GM19035 (cell line): ENCODE results near the gene CBX8.
"Not testable (repeated sequence)": the region's sequence is repeated elsewhere in the genome, so short reads cannot be mapped to it uniquely, and the experiment has no call there.

Source experiments
- ATAC-seq: cut with Tn5 transposase; IDR thresholded peaks from one replicate; pipeline ENCODE4 v1.9.1; 2021; ENCODE audit not compliant: unreplicated experiment

CBX8 gene

DNA sequence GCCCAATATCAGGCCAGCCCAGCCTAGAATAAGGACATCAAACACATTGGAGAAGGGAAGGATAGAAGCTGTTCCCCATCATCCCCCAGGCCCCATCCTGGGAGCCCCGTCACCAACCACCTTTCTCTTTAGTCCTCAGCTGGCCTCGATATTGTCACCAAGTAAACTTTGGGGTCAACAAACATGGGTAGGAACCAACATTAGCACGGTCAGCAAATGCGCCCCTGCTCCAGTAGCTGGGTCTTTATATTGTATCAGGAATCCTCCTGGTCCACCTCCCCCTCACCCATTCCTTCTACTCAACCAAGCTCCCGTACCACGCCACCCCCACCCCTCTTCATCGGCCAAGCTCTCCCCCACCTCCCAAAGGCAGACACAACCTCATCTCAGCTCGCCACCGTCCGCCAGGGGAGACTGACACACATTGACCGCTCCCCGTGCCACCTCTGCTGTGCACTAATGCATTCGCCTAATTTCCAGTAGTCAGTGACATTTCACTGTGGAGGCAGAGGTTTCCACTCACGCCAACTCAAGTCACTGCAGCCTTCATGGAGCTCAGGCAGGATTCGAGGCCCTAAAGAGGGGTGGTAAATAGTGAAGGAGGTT lies 39.6 kb downstream of the CBX8 start:
- ATAC-seq: no peak

DNA sequence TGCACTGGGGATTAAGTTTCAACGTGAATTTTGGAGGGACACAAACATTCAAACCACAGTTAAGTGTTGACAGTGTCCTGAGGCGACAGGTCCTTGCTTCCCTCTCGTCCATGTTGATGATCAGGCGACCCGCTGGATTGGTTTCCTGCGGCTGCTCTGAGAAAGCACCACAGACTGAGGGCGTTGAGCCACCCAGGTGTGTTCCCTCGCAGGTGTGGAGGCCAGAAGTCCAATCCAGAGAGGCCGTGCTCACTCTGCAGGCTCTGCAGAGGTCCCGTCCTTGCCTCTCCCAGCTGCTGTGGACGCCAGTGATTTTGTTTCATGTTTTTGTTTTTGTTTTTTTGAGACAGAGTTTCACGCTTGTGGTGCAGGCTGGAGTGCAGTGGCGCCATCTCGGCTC lies 41.3 kb downstream of the CBX8 start:
- no peak for ATAC-seq

DNA sequence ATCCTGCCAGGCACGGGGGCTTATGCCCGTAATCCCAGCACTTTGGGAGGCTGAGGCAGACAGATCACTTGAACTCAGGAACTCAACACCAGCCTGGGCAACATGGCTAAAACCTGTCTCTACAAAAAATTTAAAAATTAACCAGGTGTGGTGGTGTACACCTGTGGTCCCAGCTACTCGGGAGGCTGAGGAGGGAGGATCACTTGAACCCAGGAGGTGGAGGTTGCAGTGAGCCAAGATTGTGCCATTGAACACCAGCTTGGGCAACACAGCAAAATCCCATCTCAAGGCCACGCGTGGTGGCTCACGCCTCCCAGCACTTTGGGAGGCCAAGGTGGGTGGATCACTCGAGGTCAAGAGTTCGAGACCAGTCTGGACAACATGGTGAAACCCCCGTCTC lies 42.0 kb downstream of the CBX8 start:
- ATAC-seq: not testable (repeated sequence)

DNA sequence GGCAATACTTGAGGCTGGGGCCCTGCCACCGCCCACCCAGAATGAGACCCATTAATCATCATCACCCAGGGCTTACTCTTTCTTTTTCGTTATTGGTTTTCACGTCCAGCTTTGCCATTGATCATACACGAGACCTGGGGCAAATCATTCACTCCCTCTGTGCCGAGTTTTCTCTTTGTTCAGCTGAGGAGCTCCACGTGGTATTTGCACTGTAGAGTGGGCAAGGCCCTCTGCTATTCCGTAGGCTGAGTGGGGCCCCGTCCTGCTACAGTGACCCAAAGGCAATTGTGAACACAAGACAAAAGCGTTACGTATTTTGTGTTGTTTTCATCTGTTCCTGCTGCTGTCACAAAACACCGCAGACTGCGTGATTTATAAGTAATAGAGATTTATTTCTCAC lies 42.5 kb downstream of the CBX8 start:
- no peak for ATAC-seq

DNA sequence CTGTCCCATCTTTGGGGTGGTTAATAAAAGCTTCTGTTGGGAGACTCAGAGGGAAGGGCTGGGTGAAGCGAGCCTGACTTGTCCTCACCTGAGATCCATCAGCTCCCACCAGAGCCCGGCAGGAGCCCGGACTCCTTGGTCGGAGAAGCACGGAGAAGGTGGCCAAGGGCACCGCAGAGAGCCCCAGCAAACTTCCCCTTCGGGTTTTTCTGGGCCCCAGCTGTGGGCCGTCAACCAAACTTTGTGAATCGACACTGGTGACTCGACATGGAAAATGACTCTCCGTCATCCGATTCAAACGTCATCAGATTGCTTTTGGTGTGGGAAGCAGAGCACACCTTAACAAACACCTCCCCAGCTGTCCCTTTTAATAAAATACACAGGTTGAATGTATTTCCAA lies 44.7 kb downstream of the CBX8 start:
- ATAC-seq: no peak

DNA sequence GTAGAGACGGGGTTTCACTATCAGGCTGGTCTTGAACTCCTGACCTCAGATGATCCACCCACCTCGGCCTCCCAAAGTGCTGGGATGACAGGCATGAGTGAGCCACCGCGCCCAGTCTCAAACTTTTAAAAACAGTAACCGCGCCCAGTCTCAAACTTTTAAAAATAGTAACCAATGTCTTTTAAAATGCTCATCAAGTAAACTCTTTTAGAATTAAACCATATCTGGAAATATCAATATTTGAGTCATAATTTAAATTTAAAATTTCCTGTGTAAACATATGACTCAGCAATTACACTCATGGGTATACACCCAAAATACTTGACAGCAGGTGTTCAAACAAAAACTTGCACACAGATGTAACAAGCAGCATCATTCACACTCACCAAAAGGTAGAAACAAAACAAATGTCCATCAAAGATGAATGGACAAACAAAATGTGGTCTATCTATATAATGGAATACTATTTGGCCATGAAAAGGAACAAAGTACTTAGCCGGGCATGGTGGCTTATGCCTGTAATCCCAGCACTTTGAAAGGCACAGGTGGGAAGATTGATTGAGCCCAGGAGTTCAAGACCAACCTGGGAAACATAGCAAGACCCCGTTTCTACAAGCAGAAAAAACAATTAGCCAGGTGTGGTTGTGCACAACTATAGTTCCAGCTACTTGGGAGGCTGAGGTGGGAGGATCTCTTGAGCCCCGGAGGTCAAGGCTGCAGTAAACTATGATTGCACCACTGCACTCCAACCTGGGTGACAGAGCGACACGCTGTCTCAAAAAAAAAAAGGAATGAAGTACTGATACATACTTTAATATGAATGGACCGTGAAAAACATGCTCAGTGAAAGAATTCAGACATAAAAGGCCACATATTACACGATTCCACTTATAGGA lies 46.0 kb downstream of the CBX8 start:
- ATAC-seq: no peak

DNA sequence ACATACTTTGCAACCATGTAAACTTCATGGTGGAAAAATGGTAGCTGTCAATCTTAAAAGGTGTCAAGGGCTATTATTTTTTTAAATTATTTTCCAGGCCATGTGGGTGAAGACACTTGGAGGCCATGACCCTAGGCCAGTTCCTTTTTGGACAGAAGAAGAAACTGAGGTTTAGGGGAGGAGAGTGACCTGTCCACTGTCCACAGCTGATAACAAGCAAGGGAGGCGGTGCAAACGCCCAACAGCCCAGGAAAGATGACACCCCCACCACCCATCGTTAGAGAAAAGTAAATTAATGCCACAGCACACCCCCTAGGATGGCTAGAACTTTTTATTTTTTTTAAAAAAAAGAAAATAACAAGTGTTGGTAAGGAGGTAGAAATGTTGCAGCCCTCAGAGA lies 46.9 kb downstream of the CBX8 start:
- ATAC-seq: no peak

DNA sequence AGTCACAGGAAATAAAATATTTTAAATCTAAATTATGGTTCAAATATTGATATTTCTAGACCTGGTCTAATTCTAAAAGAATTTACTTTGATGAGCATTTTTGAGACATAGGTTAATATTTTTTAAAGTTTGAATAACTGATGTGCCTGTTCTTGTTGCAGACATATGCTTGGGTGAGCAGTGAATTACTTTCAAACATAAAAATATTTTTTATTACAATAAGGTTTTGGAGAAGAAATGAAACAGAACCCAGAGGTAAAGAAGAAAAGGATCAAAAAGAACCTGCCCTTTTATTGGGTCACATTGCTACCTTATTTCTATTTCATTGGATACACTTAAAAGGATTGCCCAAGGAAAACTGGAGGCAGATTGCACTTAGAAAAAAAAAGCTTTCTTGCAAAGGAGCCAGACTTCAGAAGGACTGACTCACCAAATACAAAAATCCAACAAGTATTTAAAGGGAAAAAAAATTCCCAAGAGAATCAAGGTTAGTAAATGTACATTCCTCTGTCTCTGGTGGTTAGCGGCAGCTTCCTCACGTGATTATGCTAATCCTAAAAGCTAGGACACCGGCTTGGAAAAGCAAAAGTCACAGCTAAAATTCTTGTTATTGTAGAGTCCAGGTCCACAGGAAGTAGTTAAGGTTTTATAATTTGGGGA lies 47.6 kb downstream of the CBX8 start:
- ATAC-seq: no peak

DNA sequence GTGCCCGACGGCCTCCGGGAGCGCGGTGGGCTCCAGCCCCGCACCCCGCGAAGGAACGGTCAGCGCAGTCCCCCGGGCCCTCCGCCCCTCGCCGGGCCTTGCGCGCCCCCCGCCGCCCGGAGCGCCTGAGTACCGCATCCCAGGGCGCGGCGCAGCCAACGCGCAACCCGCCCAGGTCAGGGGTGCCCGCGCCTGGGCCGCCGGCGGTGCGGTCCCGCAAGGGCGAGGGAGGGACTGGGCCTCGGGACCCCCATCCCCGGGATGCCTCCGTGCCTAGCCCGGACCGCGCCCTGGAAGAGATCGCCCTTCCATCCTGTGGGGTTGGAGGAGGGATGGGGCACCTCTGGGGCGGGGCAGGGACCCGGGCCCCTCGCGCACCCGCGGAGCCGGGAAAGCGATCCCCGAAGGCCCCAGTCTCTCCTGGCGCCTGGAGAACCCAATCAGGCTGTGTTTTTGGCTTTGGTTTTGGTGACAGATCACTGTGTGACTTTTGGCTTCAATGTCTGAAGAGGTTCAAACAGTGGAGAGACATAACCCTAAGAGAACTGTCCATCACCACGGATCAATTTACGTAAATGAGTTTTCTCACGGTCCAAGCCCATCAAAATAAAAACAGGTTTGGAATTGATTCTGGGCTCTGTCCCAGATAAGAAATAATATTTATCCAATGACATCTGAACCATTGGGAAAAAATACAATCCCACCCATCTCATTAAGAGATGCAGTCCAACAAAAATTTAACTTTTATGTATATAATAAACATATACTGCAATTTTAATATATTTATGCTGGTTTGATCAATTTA lies 48.4 kb downstream of the CBX8 start:
- no peak for ATAC-seq

DNA sequence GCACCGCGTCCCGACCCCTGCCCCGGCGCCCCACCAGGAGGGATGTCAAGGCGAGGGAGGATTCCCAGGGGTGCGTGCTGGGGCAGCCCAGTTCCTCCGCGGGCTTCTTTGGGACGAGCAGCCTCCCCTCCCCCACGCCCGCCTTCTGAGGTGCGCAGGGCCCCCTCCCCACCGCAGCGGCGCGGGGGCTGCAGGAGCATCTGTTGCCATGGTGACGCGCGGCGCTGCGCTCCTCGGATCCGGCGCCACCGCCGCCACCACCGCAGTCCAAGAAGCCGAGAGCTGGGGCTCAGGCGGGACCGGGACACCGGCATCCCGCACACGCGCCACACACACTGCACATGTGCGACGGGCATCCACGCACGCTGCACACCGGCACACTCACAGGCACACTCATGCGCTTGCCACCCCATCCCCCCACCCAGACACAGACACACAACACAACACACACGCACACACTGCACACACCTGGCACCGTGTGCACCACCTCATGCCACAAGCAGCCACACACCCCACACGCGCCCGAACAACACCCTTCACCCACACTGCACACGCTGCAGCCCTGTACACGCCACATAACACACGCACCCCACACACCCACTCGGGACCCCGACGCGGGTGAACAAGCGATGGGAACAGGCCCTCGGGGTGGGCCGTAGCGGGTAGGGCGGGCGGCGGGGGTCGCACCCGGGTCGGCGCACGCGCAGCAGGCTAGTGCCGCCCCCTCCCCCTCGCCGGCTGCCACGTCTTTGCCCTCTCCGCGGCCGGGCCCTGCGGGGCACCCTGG lies 49.2 kb downstream of the CBX8 start:
- ATAC-seq: no peak

DNA sequence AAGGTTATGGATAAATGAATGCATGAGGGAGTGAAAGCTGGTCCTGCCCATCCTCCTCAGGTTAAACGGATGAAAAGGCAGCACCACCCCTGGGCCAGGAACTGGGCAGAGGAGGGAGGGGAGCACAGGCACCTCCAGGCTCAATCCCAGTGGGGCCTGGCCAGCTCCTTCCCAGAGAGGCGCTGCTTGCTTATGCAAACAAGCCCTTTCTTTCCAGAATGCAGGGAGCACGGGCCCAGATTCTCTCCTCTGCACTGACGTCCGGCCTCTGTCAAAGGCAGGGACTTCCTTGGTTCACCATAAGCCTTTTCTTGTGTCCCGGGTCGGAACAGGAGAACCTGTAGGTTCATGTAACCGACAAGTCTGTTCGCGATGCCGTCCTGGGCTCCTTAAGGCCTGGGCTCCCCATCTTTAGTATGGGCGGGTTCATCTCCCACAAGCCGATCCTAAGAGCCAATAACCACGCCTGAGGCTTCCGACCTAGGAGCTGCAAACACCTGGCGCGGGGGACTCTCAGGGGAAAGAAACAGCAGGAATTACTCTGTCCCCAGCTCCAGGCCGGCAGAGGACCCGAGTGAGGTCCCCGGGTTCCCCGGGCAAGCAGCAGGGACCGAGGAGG lies 49.9 kb downstream of the CBX8 start:
- no peak for ATAC-seq

DNA sequence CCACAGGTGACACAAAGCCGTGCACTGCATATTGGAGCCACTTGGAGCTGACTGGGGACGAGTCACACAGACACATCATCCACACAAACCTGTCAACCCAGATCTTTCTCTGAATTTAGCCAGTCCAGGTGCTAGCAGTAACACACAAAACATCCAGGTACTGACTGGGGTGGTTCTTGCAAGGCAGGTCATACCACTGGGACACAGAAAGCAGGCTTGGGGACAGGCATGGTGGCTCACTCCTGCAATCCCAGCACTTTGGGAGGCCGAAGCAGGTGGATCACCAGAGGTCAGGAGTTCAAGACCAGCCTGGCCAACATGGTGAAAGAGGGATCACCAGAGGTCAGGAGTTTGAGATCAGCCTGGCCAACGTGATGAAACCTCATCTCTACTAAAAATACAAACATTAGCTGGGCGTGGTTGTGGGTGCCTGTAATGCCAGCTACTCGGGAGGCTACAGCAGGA lies 51.2 kb downstream of the CBX8 start:
- no peak for ATAC-seq

DNA sequence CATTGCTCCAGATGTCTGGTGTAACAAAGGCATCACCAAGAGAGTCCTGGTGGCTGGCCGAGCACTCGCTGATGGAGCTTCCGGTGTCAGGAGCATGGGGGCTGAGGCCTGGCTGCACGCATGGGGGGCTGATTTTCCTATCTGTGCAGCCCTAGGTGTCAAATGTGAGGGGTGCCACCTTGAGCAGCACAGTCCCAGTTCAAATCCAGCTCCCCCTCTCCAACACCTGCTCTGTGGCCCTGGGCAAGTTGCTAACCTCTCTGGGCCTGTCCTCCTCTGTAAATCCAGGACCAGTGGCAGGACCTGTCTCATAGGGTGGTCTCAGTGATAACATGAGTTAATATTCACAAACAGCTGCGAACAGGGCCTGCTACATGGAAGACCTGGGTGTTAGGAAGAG lies 53.3 kb downstream of the CBX8 start:
- ATAC-seq: no peak

DNA sequence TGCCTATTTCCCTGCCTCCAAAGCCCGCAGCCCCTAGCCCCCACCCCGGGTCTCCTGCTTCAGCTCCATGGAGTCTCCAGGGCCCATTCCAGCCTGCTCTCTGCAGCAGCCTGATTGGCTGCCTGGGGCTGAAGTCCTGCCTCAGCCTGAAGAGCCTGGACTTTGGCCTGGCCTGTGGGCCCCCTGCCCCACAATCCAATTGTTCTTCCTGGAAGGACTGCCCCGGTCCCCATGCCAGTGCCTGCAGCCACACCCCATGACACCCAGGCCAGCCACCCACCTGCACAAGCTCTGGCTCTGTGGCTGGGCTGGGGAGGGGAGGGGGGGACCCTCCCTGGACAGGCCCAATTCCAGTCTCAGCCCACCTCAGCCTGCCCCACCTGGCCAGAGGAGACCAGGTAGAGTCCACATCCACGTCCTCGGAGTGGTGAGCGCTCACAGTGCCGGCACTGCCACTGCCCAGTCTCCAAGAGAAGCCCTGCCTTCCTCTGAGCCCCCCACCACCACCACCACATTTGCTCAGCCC lies 53.9 kb downstream of the CBX8 start:
- no peak for ATAC-seq

DNA sequence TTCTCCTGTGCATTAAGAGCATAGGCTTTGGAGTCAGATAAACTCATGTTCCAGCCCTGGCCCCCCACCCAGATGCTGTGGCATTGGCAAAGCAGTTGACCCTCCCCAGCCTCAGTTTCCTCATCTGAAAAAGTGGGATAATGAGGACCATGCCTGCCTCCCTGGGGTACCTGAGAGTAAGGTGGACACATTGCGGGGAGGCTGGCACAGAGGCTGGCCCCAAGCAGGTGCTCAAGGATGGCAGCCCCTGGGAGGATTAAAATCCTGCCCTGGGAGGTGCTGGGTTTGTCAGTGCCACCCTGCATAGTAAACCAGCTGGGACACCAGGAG lies 54.3 kb downstream of the CBX8 start:
- no peak for ATAC-seq
